PC-9 (cell line): ENCODE measurements around the gene GPD2.

ENCODE experiments used
- CTCF ChIP-seq: fragments of 200-600 bp; sonication (generic); conservative IDR thresholded peaks from 2 replicates; pipeline ENCODE4 v1.6.1; 2017; ENCODE audit warnings: mixed run types, antibody characterized with exemption, mild to moderate bottlenecking, moderate library complexity
- EZH2 ChIP-seq: fragments of 200-600 bp; sonication (generic); IDR thresholded peaks from 2 replicates; pipeline ENCODE4 v1.8.0; 2017; ENCODE audit warnings: antibody characterized with exemption, low read depth

DNA sequence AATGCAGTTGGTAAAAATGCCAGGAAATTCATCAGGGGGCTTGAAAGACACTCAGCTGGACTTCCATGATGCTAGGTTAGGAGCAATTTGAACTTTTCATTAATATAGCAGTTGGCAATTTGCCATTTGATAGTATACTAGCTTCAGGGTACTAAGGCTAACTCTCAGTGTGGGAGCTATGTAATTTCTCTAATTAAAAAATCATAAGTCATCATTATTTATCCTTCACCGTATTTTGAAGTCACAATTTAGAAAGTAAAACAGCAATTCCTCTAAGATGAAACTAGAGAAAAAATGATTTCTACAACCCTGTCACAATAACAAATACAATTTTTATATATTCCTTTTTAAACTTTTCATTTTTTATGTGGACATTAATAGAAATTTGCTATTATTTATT is 190.8 kb downstream of the GPD2 start:
- TF ChIP-seq CTCF (no peak), EZH2 (no peak)
